DND-41 (cell line): ENCODE results near the gene LZTFL1.

Experiments used
- EZH2 ChIP-seq: IDR thresholded peaks from 3 replicates; pipeline ENCODE4 v1.6.1; 2012; ENCODE audit warnings: borderline replicate concordance, low read depth, mild to moderate bottlenecking, moderate library complexity, low read length, inconsistent platforms; ENCODE audit not compliant: severe bottlenecking
- TF ChIP-seq, protein P1 (sequence below): IDR thresholded peaks from 2 replicates; pipeline ENCODE4 v1.5.1; 2012; ENCODE audit warnings: borderline replicate concordance, low read length, moderate library complexity, mild to moderate bottlenecking; ENCODE audit not compliant: poor library complexity, severe bottlenecking; ENCODE audit errors: extremely low read depth

DNA sequence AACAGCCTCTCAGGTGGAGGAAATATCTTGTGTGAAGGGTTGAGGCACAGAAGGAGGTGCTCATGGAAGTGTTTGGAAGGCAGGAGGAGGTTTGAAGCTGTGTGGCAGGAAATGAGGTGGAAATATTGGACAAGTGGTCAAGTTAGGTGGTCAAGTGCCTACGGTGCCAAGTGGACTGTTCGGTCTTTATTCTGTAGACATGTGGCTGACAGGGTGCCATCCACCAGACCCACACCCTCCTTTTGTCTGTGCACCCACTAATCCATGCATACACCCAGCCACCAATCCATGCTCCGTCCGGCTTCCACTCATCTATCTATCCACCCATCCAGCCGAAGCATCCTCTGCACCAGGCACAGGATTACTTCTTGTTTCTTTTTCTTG lies 47.8 kb downstream of the LZTFL1 start:
- TF ChIP-seq, protein P1, sequence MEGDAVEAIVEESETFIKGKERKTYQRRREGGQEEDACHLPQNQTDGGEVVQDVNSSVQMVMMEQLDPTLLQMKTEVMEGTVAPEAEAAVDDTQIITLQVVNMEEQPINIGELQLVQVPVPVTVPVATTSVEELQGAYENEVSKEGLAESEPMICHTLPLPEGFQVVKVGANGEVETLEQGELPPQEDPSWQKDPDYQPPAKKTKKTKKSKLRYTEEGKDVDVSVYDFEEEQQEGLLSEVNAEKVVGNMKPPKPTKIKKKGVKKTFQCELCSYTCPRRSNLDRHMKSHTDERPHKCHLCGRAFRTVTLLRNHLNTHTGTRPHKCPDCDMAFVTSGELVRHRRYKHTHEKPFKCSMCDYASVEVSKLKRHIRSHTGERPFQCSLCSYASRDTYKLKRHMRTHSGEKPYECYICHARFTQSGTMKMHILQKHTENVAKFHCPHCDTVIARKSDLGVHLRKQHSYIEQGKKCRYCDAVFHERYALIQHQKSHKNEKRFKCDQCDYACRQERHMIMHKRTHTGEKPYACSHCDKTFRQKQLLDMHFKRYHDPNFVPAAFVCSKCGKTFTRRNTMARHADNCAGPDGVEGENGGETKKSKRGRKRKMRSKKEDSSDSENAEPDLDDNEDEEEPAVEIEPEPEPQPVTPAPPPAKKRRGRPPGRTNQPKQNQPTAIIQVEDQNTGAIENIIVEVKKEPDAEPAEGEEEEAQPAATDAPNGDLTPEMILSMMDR: no peak
- no peak for TF ChIP-seq EZH2
